Lung microvascular endothelial cell (primary cell): Measurements from ENCODE around the gene POLK. TPM values are rescaled to one million over a fixed set of nuclear protein-coding genes. Genes with fewer than 3 reads are reported as not detected.
A peak's percentile ranks its signal among the peaks of the same experiment; 100 is the strongest.
"Not testable (repeated sequence)": the region's sequence is repeated elsewhere in the genome, so short reads cannot be mapped to it uniquely, and the experiment has no call there.

Source experiments
- DNase-seq, 2 donors: peaks; one replicate each; pipeline versions ENCODE4 v3.0.0 to v3.0.0-alpha.2; 2010; ENCODE audit warnings: low read depth in 2 of 2
- total RNA-seq: library from RNA; depleted of rRNA; stranded (reverse); fragments of >200 nt; gene quantifications from 2 replicates; pipeline ENCODE4 v1.2.1, GENCODE V29; 2014

Gene POLK
- total RNA-seq, 1 donor from 2014 or later, result 30.0 TPM

GRCh38 chr5:75608870-75609269 is 97.2 kb downstream of the POLK start:
- DNase-seq, result no peak

GRCh38 chr5:75610201-75610600 is 98.5 kb downstream of the POLK start:
- DNase-seq, result no peak

GRCh38 chr5:75610859-75611310 is 99.2 kb downstream of the POLK start:
- not testable (repeated sequence) for DNase-seq

GRCh38 chr5:75611311-75612225 is 99.9 kb downstream of the POLK start, which contains the start of gene ANKDD1B:
Gene ANKDD1B, plus strand, starts transcription at chr5:75611453. Its CDS starts 182 bp downstream, at chr5:75611635.
- peak; percentile 29 to 50 for DNase-seq

- no peak for DNase-seq
Observed at GRCh38 chr5:75612226-75612569, 100.5 kb downstream of the POLK start.

- DNase-seq, result no peak
Observed at GRCh38 chr5:75612901-75613300, 101.2 kb downstream of the POLK start.

- no peak for DNase-seq
Observed at GRCh38 chr5:75614176-75614575, 102.5 kb downstream of the POLK start.

- no peak for DNase-seq
Observed at GRCh38 chr5:75616371-75616881, 104.7 kb downstream of the POLK start.

- no peak for DNase-seq
Observed at GRCh38 chr5:75616971-75617621, 105.4 kb downstream of the POLK start.

- no peak for DNase-seq
Observed at GRCh38 chr5:75617736-75618352, 106.2 kb downstream of the POLK start.

GRCh38 chr5:75620184-75620959 is 108.7 kb downstream of the POLK start:
- no peak for DNase-seq

GRCh38 chr5:75622564-75622963 is 110.9 kb downstream of the POLK start:
- DNase-seq, result no peak

GRCh38 chr5:75623846-75624245 is 112.2 kb downstream of the POLK start:
- DNase-seq, result no peak

GRCh38 chr5:75626959-75627358 is 115.3 kb downstream of the POLK start:
- DNase-seq, result no peak

GRCh38 chr5:75627801-75628200 is 116.1 kb downstream of the POLK start:
- DNase-seq, result no peak

- no peak for DNase-seq
Observed at GRCh38 chr5:75630875-75631274, 119.2 kb downstream of the POLK start.

GRCh38 chr5:75632321-75632720 is 120.6 kb downstream of the POLK start:
- DNase-seq, result no peak

- DNase-seq, result no peak
Observed at GRCh38 chr5:75637949-75638348, 126.3 kb downstream of the POLK start.

- no peak for DNase-seq
Observed at GRCh38 chr5:75639535-75640311, 128.0 kb downstream of the POLK start.

- peak; percentile 68 to 88 for DNase-seq
Observed at GRCh38 chr5:75640395-75640794, 128.7 kb downstream of the POLK start.
